Measurements from ENCODE around the gene IGSF21. TPM values are rescaled to one million over a fixed set of nuclear protein-coding genes. Genes with fewer than 3 reads are reported as not detected.

IGSF21 gene
- total RNA-seq, 1 donor from 2014 or later, result not detected

DNA sequence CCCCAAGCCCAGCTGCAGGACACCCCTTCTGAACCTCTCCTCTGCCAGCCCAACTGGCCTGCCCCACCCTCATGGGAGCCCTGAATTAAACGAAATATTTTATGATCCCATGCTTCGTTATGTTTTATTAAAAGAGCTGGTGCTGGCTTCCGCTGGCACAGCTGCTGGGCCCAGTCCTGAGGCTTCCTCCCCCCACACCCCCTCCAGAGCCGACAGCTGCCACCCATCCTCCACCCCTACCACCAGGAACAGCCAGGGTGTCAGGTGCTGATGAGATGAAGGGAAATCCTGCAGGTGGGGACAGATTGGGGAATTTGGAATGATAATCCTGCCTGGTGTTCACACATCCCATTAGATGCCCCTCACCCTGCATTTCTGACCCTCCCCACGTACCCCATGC lies 19.0 kb downstream of the IGSF21 start:
- Mint-ChIP-seq H3K27ac (no peak overlapping the region), H3K27me3 (peaks cover 30% of the 10 kb centered on the region), H3K9me3 (ENCODE audit: low read depth) (no peaks in the 10 kb centered on the region), H3K36me3 (ENCODE audit: insufficient read depth) (no peaks in the 10 kb centered on the region), H3K4me1 (ENCODE audit: low read depth) (no peaks in the 10 kb centered on the region), H3K4me3 (ENCODE audit: low read depth) (no peak overlapping the region)
- DNase-seq (ENCODE audit: low spot score, unreplicated experiment), result no peak
- TF ChIP-seq CTCF (IDR thresholded peaks at IDR 0.05; ENCODE audit: unreplicated experiment), result no peak

GRCh38 chr1:18128298-18128697 lies 20.7 kb downstream of the IGSF21 start:
- no peak for DNase-seq (ENCODE audit: low spot score, unreplicated experiment)
- Mint-ChIP-seq H3K27me3 (peaks cover 27% of the 10 kb centered on the region), H3K4me3 (ENCODE audit: low read depth) (no peak overlapping the region), H3K9me3 (ENCODE audit: low read depth) (no peaks in the 10 kb centered on the region), H3K4me1 (ENCODE audit: low read depth) (peaks cover 1% of the 10 kb centered on the region), H3K36me3 (ENCODE audit: insufficient read depth) (no peaks in the 10 kb centered on the region), H3K27ac (no peak overlapping the region)
- TF ChIP-seq CTCF (IDR thresholded peaks at IDR 0.05; ENCODE audit: unreplicated experiment), result no peak

DNA sequence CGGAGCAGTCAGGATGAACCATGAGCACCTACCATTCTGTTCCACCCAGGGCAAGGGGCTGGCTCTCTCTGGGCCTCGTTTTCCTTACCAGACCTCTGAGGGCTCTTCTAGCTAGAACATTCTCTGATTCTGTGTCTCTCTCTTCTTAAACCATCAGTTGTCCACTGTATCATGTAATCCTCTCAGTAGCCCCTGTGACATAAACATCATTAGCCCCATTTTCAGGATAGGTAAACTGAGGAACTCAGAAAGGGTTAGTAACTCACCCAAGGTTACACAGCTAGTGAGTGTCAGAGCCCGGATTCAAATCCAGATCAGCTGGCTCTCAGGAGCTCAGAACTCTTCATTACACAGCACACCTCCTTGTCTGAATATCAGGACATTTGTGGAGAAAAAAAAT lies 22.8 kb downstream of the IGSF21 start:
- H3K27ac Mint-ChIP-seq, result no peak overlapping the region
- no peaks in the 10 kb centered on the region for H3K36me3 Mint-ChIP-seq (ENCODE audit: insufficient read depth)
- no peak for DNase-seq (ENCODE audit: low spot score, unreplicated experiment)
- peaks cover 23% of the 10 kb centered on the region for H3K27me3 Mint-ChIP-seq
- no peaks in the 10 kb centered on the region for H3K9me3 Mint-ChIP-seq (ENCODE audit: low read depth)
- H3K4me1 Mint-ChIP-seq (ENCODE audit: low read depth), result peaks cover 1% of the 10 kb centered on the region
- H3K4me3 Mint-ChIP-seq (ENCODE audit: low read depth), result no peak overlapping the region
- no peak for TF ChIP-seq CTCF (IDR thresholded peaks at IDR 0.05; ENCODE audit: unreplicated experiment)

- Mint-ChIP-seq H3K4me3 (ENCODE audit: low read depth) (no peak overlapping the region), H3K27ac (no peak overlapping the region), H3K27me3 (peaks cover 18% of the 10 kb centered on the region), H3K36me3 (ENCODE audit: insufficient read depth) (no peaks in the 10 kb centered on the region), H3K9me3 (ENCODE audit: low read depth) (no peaks in the 10 kb centered on the region), H3K4me1 (ENCODE audit: low read depth) (peaks cover 1% of the 10 kb centered on the region)
- no peak for TF ChIP-seq CTCF (IDR thresholded peaks at IDR 0.05; ENCODE audit: unreplicated experiment)
- DNase-seq (ENCODE audit: low spot score, unreplicated experiment), result no peak
These were observed 24.6 kb downstream of the IGSF21 start for GRCh38 chr1:18132022-18132710.

DNA sequence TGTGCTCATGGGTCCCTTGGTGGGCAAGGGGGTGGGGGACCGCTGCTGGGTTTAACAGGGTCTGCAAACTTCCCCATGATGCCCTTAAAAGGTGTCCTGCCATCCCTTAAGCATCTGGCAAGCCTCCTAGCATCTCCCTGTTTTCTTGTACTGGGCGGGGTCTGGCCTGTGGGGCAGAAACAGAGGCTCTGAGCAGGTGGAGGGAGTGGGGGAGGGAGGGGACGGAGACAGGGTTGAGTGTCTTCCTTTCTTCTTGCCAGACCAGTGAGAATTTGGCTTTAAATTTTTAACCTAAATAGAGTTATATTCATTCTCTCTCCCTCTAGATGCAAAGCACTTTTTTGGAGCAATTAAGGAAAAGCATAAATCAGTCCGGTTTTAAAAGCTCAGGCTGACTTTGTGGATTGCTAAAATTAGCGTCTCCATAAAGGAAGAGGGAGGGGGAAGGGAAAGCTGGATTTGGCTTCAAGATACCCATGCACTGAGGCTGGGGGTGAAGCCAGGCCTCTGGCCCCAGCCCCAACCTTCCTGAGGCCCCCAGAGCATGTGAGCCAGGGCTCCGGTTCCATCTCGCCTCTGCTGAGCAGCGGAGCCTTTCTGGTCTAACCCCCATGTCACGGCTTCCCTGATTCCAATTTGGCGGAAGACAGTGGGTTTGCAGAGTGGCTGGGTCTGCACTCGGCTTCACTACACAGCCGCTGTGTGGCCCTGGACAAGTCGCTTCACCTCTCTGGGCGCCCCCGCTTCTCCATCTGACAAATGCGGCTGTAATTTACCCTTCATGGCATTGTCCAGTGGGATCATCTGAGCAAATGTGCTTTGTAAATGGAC lies 25.3 kb downstream of the IGSF21 start:
- no peak for DNase-seq (ENCODE audit: low spot score, unreplicated experiment)
- Mint-ChIP-seq H3K4me1 (ENCODE audit: low read depth) (peaks cover 1% of the 10 kb centered on the region), H3K36me3 (ENCODE audit: insufficient read depth) (no peaks in the 10 kb centered on the region), H3K27ac (no peak overlapping the region), H3K27me3 (peaks cover 18% of the 10 kb centered on the region), H3K9me3 (ENCODE audit: low read depth) (no peaks in the 10 kb centered on the region), H3K4me3 (ENCODE audit: low read depth) (no peak overlapping the region)
- TF ChIP-seq CTCF (IDR thresholded peaks at IDR 0.05; ENCODE audit: unreplicated experiment), result no peak
